Measurements from ENCODE around the gene HTD2. TPM values are rescaled to one million over a fixed set of nuclear protein-coding genes. Genes with fewer than 3 reads are reported as not detected.

HTD2 gene
- total and polyA plus RNA-seq, 2 donors (not counting 3 experiments of a cell fraction or from before 2014, with no cell fraction given): 8.2 to 10.3 TPM

- ChIA-PET POLR2A (no interaction called here), CTCF (interaction anchor here (1.0 to 7.2 kb wide), 7 partner anchors 12 to 308 kb away, joined by 3 to 44 read pairs (median 4); no protein-coding TSS in a partner anchor)
- Histone ChIP-seq H2AFZ (ENCODE audit: low read depth, low read length) (no peak overlapping the region), H3K4me1 (ENCODE audit: control insufficient read depth, extremely low read depth, insufficient read depth, low read length) (peaks cover 19% of the 10 kb centered on the region), H4K20me1 (replicated peaks; ENCODE audit: control insufficient read depth, extremely low read depth, insufficient read depth, low read length) (no peaks in the 10 kb centered on the region), H3K9me3 (replicated peaks; ENCODE audit: control insufficient read depth, insufficient read depth, low read length) (no peaks in the 10 kb centered on the region), H3K79me2 (ENCODE audit: control insufficient read depth, insufficient read depth, low read length) (no peaks in the 10 kb centered on the region), H3K9me1 (replicated peaks; ENCODE audit: control insufficient read depth, extremely low read depth, insufficient read depth, low read length) (no peaks in the 10 kb centered on the region), H3K4me2 (ENCODE audit: insufficient read depth, low read length) (no peak overlapping the region), H3K27me3 (ENCODE audit: control insufficient read depth in 2 of 2, insufficient read depth in 2 of 2, low read length in 2 of 2) (no peaks in the 10 kb centered on the region), H3K4me3 (replicated peaks in 1 of 3; ENCODE audit: insufficient read depth in 1 of 3, low read depth in 1 of 3, low read length in 3 of 3) (no peak overlapping the region), H3K9ac (replicated peaks; ENCODE audit: extremely low read depth, insufficient read depth, low read length) (no peak overlapping the region), H3K36me3 (ENCODE audit: control insufficient read depth in 2 of 2, extremely low read depth in 1 of 2, insufficient read depth in 2 of 2, low read length in 2 of 2) (peaks cover 15 to 16% of the 10 kb centered on the region in 2 experiments), H3K27ac (ENCODE audit: insufficient read depth, low read depth, low read length) (no peak overlapping the region)
- intact Hi-C loops (cut with micrococcal nuclease): loop anchor here (1.0 kb wide), 2 partner anchors 93 to 211 kb away; no protein-coding TSS in a partner anchor
- no peak for TF ChIP-seq GATA2 (IDR thresholded peaks at IDR 0.05; ENCODE audit: insufficient read depth, insufficient read length, low read depth, low read length)
- TF ChIP-seq POLR2AphosphoS5 (IDR thresholded peaks at IDR 0.05; ENCODE audit: insufficient read depth, low read depth, low read length): no peak
- TF ChIP-seq CTCF (IDR thresholded peaks at IDR 0.05; ENCODE audit: extremely low read depth in 1 of 2, insufficient read depth in 1 of 2, low read depth in 1 of 2, low read length in 2 of 2): no peak
- TF ChIP-seq EZH2 (IDR thresholded peaks at IDR 0.05; ENCODE audit: borderline replicate concordance, low read depth, low read length, severe bottlenecking): no peak
- no peak for TF ChIP-seq FOS (IDR thresholded peaks at IDR 0.05; ENCODE audit: borderline replicate concordance, insufficient read depth, low read length)
- no peak for TF ChIP-seq POLR2A (IDR thresholded peaks at IDR 0.05; ENCODE audit: low read depth, low read length)
- TF ChIP-seq MYC (IDR thresholded peaks at IDR 0.05; ENCODE audit: low read depth, low read length): no peak
- no peak for TF ChIP-seq MAX (IDR thresholded peaks at IDR 0.05; ENCODE audit: insufficient read depth, insufficient read length)
- TF ChIP-seq JUN (IDR thresholded peaks at IDR 0.05; ENCODE audit: borderline replicate concordance, insufficient read depth, insufficient read length, low read depth): no peak
- FAIRE-seq: no peak
- dilution Hi-C loops (cut with MboI; ENCODE audit: extremely low pct_ligation_motif_present, low sequenced_read_pairs): no loop called here
- DNase-seq (ENCODE audit: low read depth, low spot score): no peak
- BruUV-seq (replicated peaks): no TSS peak
Measured at GRCh38 chr3:58321791-58322190, 15.5 kb downstream of the HTD2 start.

Measured in endothelial cell of umbilical vein (primary cell).